ENCODE data around the gene GZMM.
A peak's percentile ranks its signal among the peaks of the same experiment; 100 is the strongest.

GZMM gene

DNA sequence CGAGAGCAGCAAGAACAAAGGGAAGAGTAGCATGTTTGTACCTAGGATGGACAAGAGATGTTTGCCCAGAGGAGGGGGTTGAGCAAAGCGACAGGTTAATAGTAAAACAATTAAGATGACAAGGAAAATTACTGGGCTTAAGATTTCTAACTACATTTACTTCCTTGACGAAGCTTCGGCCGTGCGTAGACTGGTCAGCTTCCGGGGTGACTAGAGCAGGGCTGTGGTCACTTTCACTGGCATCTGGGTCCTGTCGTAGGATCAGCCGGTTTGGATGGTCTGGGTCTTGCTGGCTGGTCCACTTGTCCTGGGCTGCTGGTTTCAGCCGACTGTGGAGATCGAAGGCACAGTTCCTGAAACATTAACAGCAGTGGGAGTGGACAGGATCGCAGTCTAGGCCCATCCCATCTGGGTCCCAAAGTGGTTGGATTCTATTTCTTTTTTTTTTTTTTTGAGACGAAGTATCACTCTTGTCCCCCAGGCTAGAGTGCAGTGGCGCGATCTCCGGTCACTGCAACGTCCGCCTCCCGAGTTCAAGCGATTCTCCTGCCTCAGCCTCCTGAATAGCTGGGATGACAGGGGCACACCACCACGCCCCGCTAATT lies 23.5 kb downstream of the GZMM start:
- no peak for DNase-seq

DNA sequence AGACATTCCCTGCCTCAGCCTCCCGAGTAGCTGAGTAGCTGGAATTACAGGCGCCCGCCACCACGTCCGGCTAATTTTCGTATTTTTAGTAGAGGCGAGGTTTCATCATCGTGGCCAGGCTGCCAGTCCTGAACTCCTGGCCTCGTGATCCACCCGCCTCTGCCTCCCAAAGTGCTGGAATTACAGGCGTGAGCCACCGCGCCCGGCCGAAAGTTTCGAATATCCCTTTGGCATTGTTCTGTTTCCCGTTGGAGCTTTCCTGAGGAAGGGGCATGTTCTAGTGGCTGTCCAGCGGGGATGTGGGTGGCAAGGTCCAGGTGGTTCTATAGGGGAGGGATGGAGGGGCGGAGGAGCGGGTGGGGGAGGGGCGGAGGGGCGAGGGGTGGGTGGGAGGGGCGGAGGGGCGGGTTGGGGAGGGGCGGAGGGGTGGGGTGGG lies 26.4 kb downstream of the GZMM start:
- DNase-seq, result no peak

- DNase-seq, result no peak
Observed at GRCh38 chr19:570937-571565, 27.2 kb downstream of the GZMM start.

- no peak for DNase-seq
Observed at GRCh38 chr19:571566-571974, 27.7 kb downstream of the GZMM start.

GRCh38 chr19:572140-572742 lies 28.4 kb downstream of the GZMM start, which contains the start of gene BSG:
Gene BSG, plus strand, starts transcription at chr19:572596. Its CDS starts 39 bp downstream, at chr19:572635.
- DNase-seq, result peak; percentile 98

GRCh38 chr19:572743-573518 lies 29.1 kb downstream of the GZMM start:
- peak; percentile 56 for DNase-seq

- DNase-seq, result no peak
Observed at GRCh38 chr19:573519-573825, 29.6 kb downstream of the GZMM start.

DNA sequence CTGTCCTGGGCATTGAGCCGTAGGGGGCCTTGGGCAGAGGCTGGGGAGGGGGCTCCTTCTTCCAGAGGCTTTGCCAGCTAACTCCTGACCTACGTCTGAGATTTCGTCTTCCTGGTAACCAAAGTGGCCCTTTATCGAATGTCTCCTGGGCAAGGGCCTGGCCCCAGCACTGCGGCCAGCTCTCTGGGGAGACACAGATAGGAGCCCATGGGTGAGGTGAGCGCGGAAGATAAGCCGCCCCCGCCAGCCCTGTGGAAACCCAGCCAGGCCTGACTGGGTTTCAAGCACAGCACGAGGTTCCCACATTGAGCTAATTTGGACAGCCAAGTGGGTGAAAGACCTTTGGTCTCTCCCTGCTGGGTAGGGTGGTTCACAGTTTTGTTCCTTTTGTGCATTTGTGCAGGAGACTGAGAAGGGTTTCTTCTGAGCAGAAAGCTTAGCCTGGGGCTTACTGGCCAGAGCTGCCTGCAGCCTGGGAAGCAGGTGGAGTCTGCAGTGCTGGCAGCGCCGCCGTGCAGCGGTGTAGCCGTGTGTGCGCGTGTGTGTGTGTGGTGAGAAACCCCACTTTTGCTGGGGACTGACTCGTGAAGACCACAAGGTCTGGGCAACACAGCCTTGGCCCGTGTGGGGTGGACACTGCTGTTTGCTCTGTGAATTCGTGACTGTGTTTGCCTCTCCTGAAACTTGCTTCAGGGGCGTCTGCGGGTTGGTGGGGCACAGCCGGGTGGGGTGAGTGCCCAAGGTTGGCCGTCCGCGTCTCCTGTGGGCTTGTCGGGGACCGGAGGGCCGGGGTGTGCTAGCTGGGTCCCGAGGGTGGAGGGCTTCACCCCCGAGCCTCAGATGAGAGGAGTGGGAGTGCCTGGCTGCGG lies 31.0 kb downstream of the GZMM start:
- no peak for DNase-seq

GRCh38 chr19:575527-576506 lies 32.0 kb downstream of the GZMM start:
- no peak for DNase-seq

DNA sequence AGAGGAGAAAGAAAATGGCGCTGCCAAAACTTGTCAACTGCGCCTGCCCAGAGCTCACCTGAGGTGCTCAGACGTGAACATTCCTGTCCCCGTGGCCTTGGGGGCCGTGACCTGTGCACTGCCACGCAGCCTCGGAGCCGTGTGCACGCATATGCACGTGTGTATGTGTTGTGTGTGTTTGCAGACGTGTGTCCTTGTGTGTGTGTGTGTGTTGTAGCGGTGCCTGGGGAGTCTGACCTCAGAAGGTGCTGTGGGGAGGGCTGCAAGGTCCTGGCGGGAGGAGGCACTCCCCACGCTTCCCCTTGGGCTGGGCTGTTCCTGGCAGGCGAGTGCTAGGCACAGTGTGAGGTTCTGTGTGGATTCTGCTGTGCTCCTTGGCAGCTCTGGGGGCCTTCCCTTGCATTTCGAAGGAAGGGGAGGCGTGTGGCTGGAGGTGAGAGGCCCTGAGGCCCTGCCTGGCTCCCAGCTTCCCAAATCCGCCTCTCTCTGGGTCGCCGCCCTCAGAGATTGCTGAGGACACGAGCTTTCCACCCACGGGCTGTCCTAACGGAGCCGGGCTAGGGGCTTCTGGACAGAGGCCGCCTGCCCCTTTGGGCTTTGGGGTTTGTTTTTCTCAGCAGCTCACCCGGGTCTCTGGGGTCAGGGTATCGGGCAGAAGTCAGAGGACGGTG lies 33.0 kb downstream of the GZMM start:
- DNase-seq, result no peak

- no peak for DNase-seq
Observed at GRCh38 chr19:577439-578392, 33.9 kb downstream of the GZMM start.

GRCh38 chr19:579111-579841 lies 35.4 kb downstream of the GZMM start:
- no peak for DNase-seq

- no peak for DNase-seq
Observed at GRCh38 chr19:579842-580155, 35.9 kb downstream of the GZMM start.

DNA sequence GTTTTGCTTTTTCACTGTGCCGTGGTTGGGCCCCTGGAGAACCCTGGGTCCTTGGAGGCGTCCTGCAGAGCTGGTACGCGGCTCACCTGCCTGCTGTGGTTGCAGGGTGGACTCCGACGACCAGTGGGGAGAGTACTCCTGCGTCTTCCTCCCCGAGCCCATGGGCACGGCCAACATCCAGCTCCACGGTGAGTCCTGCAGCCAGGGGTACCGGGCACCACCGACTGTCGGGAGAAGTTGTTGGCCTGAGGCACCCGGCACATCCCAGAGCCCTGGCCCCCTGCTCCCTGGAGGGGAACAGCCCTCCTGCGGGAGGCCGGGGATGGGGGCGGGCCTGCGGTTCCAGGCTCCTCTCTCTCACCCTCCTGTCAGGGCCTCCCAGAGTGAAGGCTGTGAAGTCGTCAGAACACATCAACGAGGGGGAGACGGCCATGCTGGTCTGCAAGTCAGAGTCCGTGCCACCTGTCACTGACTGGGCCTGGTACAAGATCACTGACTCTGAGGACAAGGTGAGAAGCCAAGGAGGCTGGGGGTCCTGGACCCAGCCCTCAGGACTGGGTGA lies 36.5 kb downstream of the GZMM start:
- no peak for DNase-seq

- DNase-seq, result no peak
Observed at GRCh38 chr19:581399-582111, 37.7 kb downstream of the GZMM start.

DNA sequence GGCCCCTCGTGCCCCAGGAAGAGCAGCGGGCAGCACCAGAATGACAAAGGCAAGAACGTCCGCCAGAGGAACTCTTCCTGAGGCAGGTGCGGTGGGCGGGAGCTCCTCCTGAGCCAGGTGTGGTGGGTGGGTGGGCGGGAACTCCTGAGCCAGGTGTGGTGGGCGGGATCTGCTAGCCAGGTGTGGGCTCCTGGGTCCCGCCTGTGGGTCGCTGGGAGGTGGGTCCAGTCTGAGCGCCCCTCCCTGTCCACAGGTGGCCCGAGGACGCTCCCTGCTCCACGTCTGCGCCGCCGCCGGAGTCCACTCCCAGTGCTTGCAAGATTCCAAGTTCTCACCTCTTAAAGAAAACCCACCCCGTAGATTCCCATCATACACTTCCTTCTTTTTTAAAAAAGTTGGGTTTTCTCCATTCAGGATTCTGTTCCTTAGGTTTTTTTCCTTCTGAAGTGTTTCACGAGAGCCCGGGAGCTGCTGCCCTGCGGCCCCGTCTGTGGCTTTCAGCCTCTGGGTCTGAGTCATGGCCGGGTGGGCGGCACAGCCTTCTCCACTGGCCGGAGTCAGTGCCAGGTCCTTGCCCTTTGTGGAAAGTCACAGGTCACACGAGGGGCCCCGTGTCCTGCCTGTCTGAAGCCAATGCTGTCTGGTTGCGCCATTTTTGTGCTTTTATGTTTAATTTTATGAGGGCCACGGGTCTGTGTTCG lies 38.8 kb downstream of the GZMM start:
- DNase-seq, result no peak

Data from fibroblast of skin of abdomen (primary cell).